ENCODE data around the gene IGF1.

GRCh38 chr12:102438047-102438826, 42.1 kb downstream of the IGF1 start:
- TF ChIP-seq EZH2phosphoT487 (IDR thresholded peaks at IDR 0.05; ENCODE audit: low read depth) (no peak), CTCF (IDR thresholded peaks at IDR 0.05; ENCODE audit: low read depth, low read length) (no peak)

Data from OCI-LY3 (cell line).